PFSK-1 (cell line): Measurements from ENCODE around the gene LIPG.

Experiments
- FOXP2 ChIP-seq: optimal IDR thresholded peaks from 2 replicates; pipeline ENCODE3; 2011; ENCODE audit warnings: borderline replicate concordance, control low read depth, inconsistent platforms; ENCODE audit not compliant: insufficient read depth; ENCODE audit errors: extremely low read length, extremely low read depth
- POLR2AphosphoS5 ChIP-seq: IDR thresholded peaks from 2 replicates; pipeline ENCODE4 v1.6.1; 2012; ENCODE audit warnings: low read depth, mild to moderate bottlenecking, control low read depth, low read length, moderate library complexity
- REST ChIP-seq, 2 experiments: IDR thresholded peaks; 2 replicates each; pipeline versions ENCODE4 v1.6.1 to v1.8.0; 2011 to 2012; ENCODE audit warnings: low read depth in 2 of 2, low read length in 2 of 2, control low read depth in 1 of 2, inconsistent platforms in 1 of 2, mild to moderate bottlenecking in 1 of 2, moderate library complexity in 1 of 2; ENCODE audit not compliant: insufficient read depth in 1 of 2
- SIN3A ChIP-seq: IDR thresholded peaks from 2 replicates; pipeline ENCODE4 v1.6.1; 2012; ENCODE audit warnings: mild to moderate bottlenecking, low read length, moderate library complexity, borderline replicate concordance; ENCODE audit not compliant: insufficient read depth
- TAF1 ChIP-seq: IDR thresholded peaks from 2 replicates; pipeline ENCODE4 v1.6.1; 2012; ENCODE audit warnings: low read length, control low read depth, borderline replicate concordance; ENCODE audit not compliant: insufficient read depth

The LIPG gene

GRCh38 chr18:49570836-49571235 is 9.0 kb downstream of the LIPG start:
- no peak for TF ChIP-seq FOXP2
- TF ChIP-seq REST (IDR thresholded peaks at IDR 0.05; ENCODE audit: insufficient read depth in 1 of 2, low read depth in 2 of 2, low read length in 2 of 2) = no peak
- no peak for TF ChIP-seq TAF1
- no peak for TF ChIP-seq SIN3A
- no peak for TF ChIP-seq POLR2AphosphoS5

- TF ChIP-seq SIN3A (no peak), REST (IDR thresholded peaks at IDR 0.05; ENCODE audit: insufficient read depth in 1 of 2, low read depth in 2 of 2, low read length in 2 of 2) (no peak), POLR2AphosphoS5 (no peak), FOXP2 (no peak), TAF1 (no peak)
Measured at GRCh38 chr18:49572611-49573345, 10.9 kb downstream of the LIPG start.

- TF ChIP-seq TAF1 (no peak), REST (IDR thresholded peaks at IDR 0.05; ENCODE audit: insufficient read depth in 1 of 2, low read depth in 2 of 2, low read length in 2 of 2) (no peak), SIN3A (no peak), POLR2AphosphoS5 (no peak), FOXP2 (no peak)
Measured at GRCh38 chr18:49573835-49574234, 12.0 kb downstream of the LIPG start.

GRCh38 chr18:49580279-49580678 is 18.4 kb downstream of the LIPG start:
- no peak for TF ChIP-seq TAF1
- no peak for TF ChIP-seq SIN3A
- no peak for TF ChIP-seq POLR2AphosphoS5
- TF ChIP-seq FOXP2 = no peak
- TF ChIP-seq REST (IDR thresholded peaks at IDR 0.05; ENCODE audit: insufficient read depth in 1 of 2, low read depth in 2 of 2, low read length in 2 of 2) = no peak

DNA sequence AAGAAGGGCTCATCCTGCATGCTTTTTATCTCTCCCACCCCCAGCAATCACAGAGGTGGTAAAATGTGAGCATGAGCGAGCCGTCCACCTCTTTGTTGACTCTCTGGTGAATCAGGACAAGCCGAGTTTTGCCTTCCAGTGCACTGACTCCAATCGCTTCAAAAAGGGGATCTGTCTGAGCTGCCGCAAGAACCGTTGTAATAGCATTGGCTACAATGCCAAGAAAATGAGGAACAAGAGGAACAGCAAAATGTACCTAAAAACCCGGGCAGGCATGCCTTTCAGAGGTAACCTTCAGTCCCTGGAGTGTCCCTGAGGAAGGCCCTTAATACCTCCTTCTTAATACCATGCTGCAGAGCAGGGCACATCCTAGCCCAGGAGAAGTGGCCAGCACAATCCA is 19.5 kb downstream of the LIPG start:
- TF ChIP-seq REST (IDR thresholded peaks at IDR 0.05; ENCODE audit: insufficient read depth in 1 of 2, low read depth in 2 of 2, low read length in 2 of 2) (no peak), FOXP2 (no peak), TAF1 (no peak), POLR2AphosphoS5 (no peak), SIN3A (no peak)
